ENCODE measurements around the gene TMEM47. TPM values are rescaled to one million over a fixed set of nuclear protein-coding genes. Genes with fewer than 3 reads are reported as not detected.

TMEM47 gene
- total RNA-seq, 1 experiment from 2014 or later, result 24.4 TPM

DNA sequence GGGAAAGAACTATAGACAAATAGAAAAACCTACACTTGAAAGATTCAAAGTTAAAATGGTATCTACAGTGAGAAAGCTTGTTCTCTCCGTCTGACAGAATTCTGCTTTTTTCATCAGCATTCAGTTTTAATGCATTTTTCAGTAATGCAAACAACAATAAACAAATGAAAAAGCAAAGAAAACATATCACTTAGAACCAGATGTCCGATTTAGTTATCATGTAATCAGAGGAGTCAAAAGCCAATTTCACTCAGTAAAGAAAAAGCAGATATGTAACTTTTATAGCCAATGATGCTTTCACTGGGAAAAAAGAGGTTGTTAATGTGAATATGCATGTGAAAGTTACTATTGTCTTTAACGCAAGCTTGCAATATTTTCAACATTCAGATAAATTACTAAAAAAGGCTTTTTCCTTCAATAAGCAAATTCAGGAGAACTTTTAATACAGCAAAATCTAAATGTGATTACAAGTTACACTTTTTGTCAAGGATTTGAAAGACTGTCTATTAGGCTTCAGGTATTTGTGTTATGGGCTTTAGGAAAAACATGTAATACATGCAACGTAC, 70.7 kb downstream of the TMEM47 start (continued):
- TF ChIP-seq, protein P1, sequence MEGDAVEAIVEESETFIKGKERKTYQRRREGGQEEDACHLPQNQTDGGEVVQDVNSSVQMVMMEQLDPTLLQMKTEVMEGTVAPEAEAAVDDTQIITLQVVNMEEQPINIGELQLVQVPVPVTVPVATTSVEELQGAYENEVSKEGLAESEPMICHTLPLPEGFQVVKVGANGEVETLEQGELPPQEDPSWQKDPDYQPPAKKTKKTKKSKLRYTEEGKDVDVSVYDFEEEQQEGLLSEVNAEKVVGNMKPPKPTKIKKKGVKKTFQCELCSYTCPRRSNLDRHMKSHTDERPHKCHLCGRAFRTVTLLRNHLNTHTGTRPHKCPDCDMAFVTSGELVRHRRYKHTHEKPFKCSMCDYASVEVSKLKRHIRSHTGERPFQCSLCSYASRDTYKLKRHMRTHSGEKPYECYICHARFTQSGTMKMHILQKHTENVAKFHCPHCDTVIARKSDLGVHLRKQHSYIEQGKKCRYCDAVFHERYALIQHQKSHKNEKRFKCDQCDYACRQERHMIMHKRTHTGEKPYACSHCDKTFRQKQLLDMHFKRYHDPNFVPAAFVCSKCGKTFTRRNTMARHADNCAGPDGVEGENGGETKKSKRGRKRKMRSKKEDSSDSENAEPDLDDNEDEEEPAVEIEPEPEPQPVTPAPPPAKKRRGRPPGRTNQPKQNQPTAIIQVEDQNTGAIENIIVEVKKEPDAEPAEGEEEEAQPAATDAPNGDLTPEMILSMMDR (IDR thresholded peaks at IDR 0.05), result no peak
- TF ChIP-seq ZNF232 (CRISPR knock-in tag; IDR thresholded peaks at IDR 0.05) (no peak), ZNF317 (CRISPR knock-in tag; IDR thresholded peaks at IDR 0.05; ENCODE audit: borderline replicate concordance, low read depth) (no peak)

DNA sequence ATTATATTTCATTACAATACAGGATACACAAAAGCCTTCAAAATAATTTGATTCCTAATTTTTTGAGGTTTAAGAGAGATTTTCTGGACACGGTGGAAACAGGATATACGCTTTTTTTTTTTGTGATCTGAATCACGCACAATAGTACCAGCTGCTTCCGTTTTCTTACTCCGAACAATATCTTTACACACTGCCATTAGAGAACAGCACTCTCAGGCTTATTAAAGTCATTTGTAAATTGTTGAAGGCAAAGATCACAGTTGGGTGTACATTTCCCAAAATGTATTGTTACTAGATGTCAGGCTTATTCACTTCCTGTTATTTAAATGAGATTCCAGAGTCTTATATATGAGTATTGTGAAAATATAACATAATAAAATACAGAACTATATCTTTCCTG, 71.5 kb downstream of the TMEM47 start:
- Mint-ChIP-seq H3K4me1 (peaks cover 32% of the 10 kb centered on the region), H3K36me3 (peaks cover 9% of the 10 kb centered on the region), H3K27ac (no peak overlapping the region), H3K4me3 (no peak overlapping the region), H3K27me3 (ENCODE audit: low read depth) (no peaks in the 10 kb centered on the region; the same call in 1 of the 2 replicates), H3K9me3 (peaks cover 16% of the 10 kb centered on the region)
- DNase-seq (ENCODE audit: low spot score) (no peak), ATAC-seq (no peak)
- ChIA-PET CTCF (no interaction called here), POLR2A (no interaction called here)
- TF ChIP-seq, protein P2, sequence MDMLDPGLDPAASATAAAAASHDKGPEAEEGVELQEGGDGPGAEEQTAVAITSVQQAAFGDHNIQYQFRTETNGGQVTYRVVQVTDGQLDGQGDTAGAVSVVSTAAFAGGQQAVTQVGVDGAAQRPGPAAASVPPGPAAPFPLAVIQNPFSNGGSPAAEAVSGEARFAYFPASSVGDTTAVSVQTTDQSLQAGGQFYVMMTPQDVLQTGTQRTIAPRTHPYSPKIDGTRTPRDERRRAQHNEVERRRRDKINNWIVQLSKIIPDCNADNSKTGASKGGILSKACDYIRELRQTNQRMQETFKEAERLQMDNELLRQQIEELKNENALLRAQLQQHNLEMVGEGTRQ (CRISPR knock-in tag; IDR thresholded peaks at IDR 0.05), result no peak
- no peak for TF ChIP-seq FOXK1 (CRISPR knock-in tag; IDR thresholded peaks at IDR 0.05)
- TF ChIP-seq, protein P3, sequence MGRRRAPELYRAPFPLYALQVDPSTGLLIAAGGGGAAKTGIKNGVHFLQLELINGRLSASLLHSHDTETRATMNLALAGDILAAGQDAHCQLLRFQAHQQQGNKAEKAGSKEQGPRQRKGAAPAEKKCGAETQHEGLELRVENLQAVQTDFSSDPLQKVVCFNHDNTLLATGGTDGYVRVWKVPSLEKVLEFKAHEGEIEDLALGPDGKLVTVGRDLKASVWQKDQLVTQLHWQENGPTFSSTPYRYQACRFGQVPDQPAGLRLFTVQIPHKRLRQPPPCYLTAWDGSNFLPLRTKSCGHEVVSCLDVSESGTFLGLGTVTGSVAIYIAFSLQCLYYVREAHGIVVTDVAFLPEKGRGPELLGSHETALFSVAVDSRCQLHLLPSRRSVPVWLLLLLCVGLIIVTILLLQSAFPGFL (CRISPR knock-in tag; IDR thresholded peaks at IDR 0.05; ENCODE audit: borderline replicate concordance), result no peak
- TF ChIP-seq, protein P4, sequence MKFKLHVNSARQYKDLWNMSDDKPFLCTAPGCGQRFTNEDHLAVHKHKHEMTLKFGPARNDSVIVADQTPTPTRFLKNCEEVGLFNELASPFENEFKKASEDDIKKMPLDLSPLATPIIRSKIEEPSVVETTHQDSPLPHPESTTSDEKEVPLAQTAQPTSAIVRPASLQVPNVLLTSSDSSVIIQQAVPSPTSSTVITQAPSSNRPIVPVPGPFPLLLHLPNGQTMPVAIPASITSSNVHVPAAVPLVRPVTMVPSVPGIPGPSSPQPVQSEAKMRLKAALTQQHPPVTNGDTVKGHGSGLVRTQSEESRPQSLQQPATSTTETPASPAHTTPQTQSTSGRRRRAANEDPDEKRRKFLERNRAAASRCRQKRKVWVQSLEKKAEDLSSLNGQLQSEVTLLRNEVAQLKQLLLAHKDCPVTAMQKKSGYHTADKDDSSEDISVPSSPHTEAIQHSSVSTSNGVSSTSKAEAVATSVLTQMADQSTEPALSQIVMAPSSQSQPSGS (CRISPR knock-in tag; IDR thresholded peaks at IDR 0.05; ENCODE audit: borderline replicate concordance, low read depth), result no peak
- TF ChIP-seq SMAD4 (CRISPR knock-in tag; IDR thresholded peaks at IDR 0.05), result no peak
- TF ChIP-seq, protein P5, sequence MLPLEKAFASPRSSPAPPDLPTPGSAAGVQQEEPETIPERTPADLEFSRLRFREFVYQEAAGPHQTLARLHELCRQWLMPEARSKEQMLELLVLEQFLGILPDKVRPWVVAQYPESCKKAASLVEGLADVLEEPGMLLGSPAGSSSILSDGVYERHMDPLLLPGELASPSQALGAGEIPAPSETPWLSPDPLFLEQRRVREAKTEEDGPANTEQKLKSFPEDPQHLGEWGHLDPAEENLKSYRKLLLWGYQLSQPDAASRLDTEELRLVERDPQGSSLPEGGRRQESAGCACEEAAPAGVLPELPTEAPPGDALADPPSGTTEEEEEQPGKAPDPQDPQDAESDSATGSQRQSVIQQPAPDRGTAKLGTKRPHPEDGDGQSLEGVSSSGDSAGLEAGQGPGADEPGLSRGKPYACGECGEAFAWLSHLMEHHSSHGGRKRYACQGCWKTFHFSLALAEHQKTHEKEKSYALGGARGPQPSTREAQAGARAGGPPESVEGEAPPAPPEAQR (CRISPR knock-in tag; IDR thresholded peaks at IDR 0.05), result no peak
- TF ChIP-seq PRRX2 (CRISPR knock-in tag; IDR thresholded peaks at IDR 0.05), result no peak
- TF ChIP-seq SP1 (CRISPR knock-in tag; conservative IDR thresholded peaks at IDR 0.05), result no peak
- TF ChIP-seq, protein P6, sequence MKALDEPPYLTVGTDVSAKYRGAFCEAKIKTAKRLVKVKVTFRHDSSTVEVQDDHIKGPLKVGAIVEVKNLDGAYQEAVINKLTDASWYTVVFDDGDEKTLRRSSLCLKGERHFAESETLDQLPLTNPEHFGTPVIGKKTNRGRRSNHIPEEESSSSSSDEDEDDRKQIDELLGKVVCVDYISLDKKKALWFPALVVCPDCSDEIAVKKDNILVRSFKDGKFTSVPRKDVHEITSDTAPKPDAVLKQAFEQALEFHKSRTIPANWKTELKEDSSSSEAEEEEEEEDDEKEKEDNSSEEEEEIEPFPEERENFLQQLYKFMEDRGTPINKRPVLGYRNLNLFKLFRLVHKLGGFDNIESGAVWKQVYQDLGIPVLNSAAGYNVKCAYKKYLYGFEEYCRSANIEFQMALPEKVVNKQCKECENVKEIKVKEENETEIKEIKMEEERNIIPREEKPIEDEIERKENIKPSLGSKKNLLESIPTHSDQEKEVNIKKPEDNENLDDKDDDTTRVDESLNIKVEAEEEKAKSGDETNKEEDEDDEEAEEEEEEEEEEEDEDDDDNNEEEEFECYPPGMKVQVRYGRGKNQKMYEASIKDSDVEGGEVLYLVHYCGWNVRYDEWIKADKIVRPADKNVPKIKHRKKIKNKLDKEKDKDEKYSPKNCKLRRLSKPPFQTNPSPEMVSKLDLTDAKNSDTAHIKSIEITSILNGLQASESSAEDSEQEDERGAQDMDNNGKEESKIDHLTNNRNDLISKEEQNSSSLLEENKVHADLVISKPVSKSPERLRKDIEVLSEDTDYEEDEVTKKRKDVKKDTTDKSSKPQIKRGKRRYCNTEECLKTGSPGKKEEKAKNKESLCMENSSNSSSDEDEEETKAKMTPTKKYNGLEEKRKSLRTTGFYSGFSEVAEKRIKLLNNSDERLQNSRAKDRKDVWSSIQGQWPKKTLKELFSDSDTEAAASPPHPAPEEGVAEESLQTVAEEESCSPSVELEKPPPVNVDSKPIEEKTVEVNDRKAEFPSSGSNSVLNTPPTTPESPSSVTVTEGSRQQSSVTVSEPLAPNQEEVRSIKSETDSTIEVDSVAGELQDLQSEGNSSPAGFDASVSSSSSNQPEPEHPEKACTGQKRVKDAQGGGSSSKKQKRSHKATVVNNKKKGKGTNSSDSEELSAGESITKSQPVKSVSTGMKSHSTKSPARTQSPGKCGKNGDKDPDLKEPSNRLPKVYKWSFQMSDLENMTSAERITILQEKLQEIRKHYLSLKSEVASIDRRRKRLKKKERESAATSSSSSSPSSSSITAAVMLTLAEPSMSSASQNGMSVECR (CRISPR knock-in tag; IDR thresholded peaks at IDR 0.05; ENCODE audit: borderline replicate concordance), result no peak
- no peak for TF ChIP-seq CBFB (CRISPR knock-in tag; IDR thresholded peaks at IDR 0.05; ENCODE audit: low read depth)
- no peak for TF ChIP-seq JAZF1 (CRISPR knock-in tag; IDR thresholded peaks at IDR 0.05)
- TF ChIP-seq JUN (CRISPR knock-in tag; IDR thresholded peaks at IDR 0.05), result no peak
- TF ChIP-seq, protein P7, sequence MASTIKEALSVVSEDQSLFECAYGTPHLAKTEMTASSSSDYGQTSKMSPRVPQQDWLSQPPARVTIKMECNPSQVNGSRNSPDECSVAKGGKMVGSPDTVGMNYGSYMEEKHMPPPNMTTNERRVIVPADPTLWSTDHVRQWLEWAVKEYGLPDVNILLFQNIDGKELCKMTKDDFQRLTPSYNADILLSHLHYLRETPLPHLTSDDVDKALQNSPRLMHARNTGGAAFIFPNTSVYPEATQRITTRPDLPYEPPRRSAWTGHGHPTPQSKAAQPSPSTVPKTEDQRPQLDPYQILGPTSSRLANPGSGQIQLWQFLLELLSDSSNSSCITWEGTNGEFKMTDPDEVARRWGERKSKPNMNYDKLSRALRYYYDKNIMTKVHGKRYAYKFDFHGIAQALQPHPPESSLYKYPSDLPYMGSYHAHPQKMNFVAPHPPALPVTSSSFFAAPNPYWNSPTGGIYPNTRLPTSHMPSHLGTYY (CRISPR knock-in tag; IDR thresholded peaks at IDR 0.05), result no peak
- no peak for TF ChIP-seq GTF2I (CRISPR knock-in tag; conservative IDR thresholded peaks at IDR 0.05)
- no peak for TF ChIP-seq ZNF317 (CRISPR knock-in tag; IDR thresholded peaks at IDR 0.05; ENCODE audit: borderline replicate concordance, low read depth)
- TF ChIP-seq, protein P1 (IDR thresholded peaks at IDR 0.05), result no peak
- no peak for TF ChIP-seq ELF4 (CRISPR knock-in tag; IDR thresholded peaks at IDR 0.05; ENCODE audit: low read depth)
- no peak for TF ChIP-seq NFATC4 (CRISPR knock-in tag; IDR thresholded peaks at IDR 0.05)
- TF ChIP-seq ZNF121 (CRISPR knock-in tag; IDR thresholded peaks at IDR 0.05), result no peak

Data from WTC11 (cell line).